Measurements from ENCODE around the gene CCDC154. TPM values are rescaled to one million over a fixed set of nuclear protein-coding genes. Genes with fewer than 3 reads are reported as not detected.

CCDC154 gene
- total and polyA plus RNA-seq, 2 donors (not counting 3 experiments of a cell fraction or from before 2014, with no cell fraction given), result 0.65 to 0.75 TPM

DNA sequence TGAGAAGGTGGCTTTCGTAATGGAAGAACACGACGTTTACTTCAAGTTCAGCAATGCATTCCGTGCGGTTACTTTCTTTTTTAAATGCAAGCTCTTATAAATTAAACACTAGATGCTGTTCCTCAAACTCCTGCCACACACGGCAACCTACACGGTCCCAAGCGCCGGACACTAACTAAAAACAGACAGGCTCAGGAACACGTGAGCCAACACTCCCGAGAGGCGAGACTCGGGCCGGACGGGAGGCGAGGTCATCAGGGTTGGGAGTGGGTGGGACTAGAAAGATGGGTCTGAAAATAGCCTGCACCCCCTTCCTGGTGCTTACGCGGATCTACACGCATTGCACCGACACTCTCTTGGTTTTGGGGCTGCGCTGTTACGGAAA lies 24.1 kb upstream of the CCDC154 start:
- H3K4me1 ChIP-seq (ENCODE audit: control insufficient read depth, extremely low read depth, insufficient read depth, low read length), result no peaks in the 10 kb centered on the region
- dilution Hi-C loops (cut with MboI; ENCODE audit: extremely low pct_ligation_motif_present, low sequenced_read_pairs), result no loop called here
- H3K4me2 ChIP-seq (ENCODE audit: insufficient read depth, low read length), result no peak overlapping the region
- H2AFZ ChIP-seq (ENCODE audit: low read depth, low read length), result no peak overlapping the region
- peaks cover 0 to 6% of the 10 kb centered on the region in 2 experiments for H3K36me3 ChIP-seq (ENCODE audit: control insufficient read depth in 2 of 2, extremely low read depth in 1 of 2, insufficient read depth in 2 of 2, low read length in 2 of 2)
- H3K27me3 ChIP-seq (ENCODE audit: control insufficient read depth in 2 of 2, insufficient read depth in 2 of 2, low read length in 2 of 2), result no peaks in the 10 kb centered on the region
- FAIRE-seq (peak; percentile 15), DNase-seq (ENCODE audit: low read depth, low spot score) (no peak)
- CTCF ChIA-PET, result no interaction called here
- no peak overlapping the region for H3K9ac ChIP-seq (replicated peaks; ENCODE audit: extremely low read depth, insufficient read depth, low read length)
- POLR2A ChIA-PET, result interaction anchor here (0.5 kb wide), 1 partner anchor 252 kb away, joined by 3 read pairs; no protein-coding TSS in a partner anchor
- peaks cover 22% of the 10 kb centered on the region for H3K79me2 ChIP-seq (ENCODE audit: control insufficient read depth, insufficient read depth, low read length)
- H3K9me1 ChIP-seq (replicated peaks; ENCODE audit: control insufficient read depth, extremely low read depth, insufficient read depth, low read length), result no peaks in the 10 kb centered on the region
- H3K27ac ChIP-seq (ENCODE audit: insufficient read depth, low read depth, low read length), result no peak overlapping the region
- no peaks in the 10 kb centered on the region for H3K9me3 ChIP-seq (replicated peaks; ENCODE audit: control insufficient read depth, insufficient read depth, low read length)
- H4K20me1 ChIP-seq (replicated peaks; ENCODE audit: control insufficient read depth, extremely low read depth, insufficient read depth, low read length), result no peaks in the 10 kb centered on the region
- no peak overlapping the region for H3K4me3 ChIP-seq (replicated peaks in 1 of 3; ENCODE audit: insufficient read depth in 1 of 3, low read depth in 1 of 3, low read length in 3 of 3)
- no peak for TF ChIP-seq MYC (IDR thresholded peaks at IDR 0.05; ENCODE audit: low read depth, low read length)
- no peak for TF ChIP-seq FOS (IDR thresholded peaks at IDR 0.05; ENCODE audit: borderline replicate concordance, insufficient read depth, low read length)
- no peak for TF ChIP-seq JUN (IDR thresholded peaks at IDR 0.05; ENCODE audit: borderline replicate concordance, insufficient read depth, insufficient read length, low read depth)
- TF ChIP-seq GATA2 (IDR thresholded peaks at IDR 0.05; ENCODE audit: insufficient read depth, insufficient read length, low read depth, low read length), result no peak
- TF ChIP-seq, protein P1, sequence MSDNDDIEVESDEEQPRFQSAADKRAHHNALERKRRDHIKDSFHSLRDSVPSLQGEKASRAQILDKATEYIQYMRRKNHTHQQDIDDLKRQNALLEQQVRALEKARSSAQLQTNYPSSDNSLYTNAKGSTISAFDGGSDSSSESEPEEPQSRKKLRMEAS (IDR thresholded peaks at IDR 0.05; ENCODE audit: insufficient read depth, insufficient read length), result no peak
- no TSS peak for BruUV-seq (replicated peaks)
- intact Hi-C loops (cut with micrococcal nuclease), result no loop called here

GRCh38 chr16:1466968-1467521 lies 22.7 kb upstream of the CCDC154 start:
- BruUV-seq (replicated peaks), result no TSS peak
- DNase-seq (ENCODE audit: low read depth, low spot score) (no peak), FAIRE-seq (no peak)
- CTCF ChIA-PET, result no interaction called here
- POLR2A ChIA-PET, result no interaction called here
- H4K20me1 ChIP-seq (replicated peaks; ENCODE audit: control insufficient read depth, extremely low read depth, insufficient read depth, low read length), result no peaks in the 10 kb centered on the region
- intact Hi-C loops (cut with micrococcal nuclease), result no loop called here
- TF ChIP-seq EZH2 (IDR thresholded peaks at IDR 0.05; ENCODE audit: borderline replicate concordance, low read depth, low read length, severe bottlenecking) (no peak), POLR2AphosphoS5 (IDR thresholded peaks at IDR 0.05; ENCODE audit: insufficient read depth, low read depth, low read length) (no peak), JUN (IDR thresholded peaks at IDR 0.05; ENCODE audit: borderline replicate concordance, insufficient read depth, insufficient read length, low read depth) (no peak), POLR2A (IDR thresholded peaks at IDR 0.05; ENCODE audit: low read depth, low read length) (no peak), MYC (IDR thresholded peaks at IDR 0.05; ENCODE audit: low read depth, low read length) (no peak), GATA2 (IDR thresholded peaks at IDR 0.05; ENCODE audit: insufficient read depth, insufficient read length, low read depth, low read length) (no peak), FOS (IDR thresholded peaks at IDR 0.05; ENCODE audit: borderline replicate concordance, insufficient read depth, low read length) (no peak)
- TF ChIP-seq, protein P2, sequence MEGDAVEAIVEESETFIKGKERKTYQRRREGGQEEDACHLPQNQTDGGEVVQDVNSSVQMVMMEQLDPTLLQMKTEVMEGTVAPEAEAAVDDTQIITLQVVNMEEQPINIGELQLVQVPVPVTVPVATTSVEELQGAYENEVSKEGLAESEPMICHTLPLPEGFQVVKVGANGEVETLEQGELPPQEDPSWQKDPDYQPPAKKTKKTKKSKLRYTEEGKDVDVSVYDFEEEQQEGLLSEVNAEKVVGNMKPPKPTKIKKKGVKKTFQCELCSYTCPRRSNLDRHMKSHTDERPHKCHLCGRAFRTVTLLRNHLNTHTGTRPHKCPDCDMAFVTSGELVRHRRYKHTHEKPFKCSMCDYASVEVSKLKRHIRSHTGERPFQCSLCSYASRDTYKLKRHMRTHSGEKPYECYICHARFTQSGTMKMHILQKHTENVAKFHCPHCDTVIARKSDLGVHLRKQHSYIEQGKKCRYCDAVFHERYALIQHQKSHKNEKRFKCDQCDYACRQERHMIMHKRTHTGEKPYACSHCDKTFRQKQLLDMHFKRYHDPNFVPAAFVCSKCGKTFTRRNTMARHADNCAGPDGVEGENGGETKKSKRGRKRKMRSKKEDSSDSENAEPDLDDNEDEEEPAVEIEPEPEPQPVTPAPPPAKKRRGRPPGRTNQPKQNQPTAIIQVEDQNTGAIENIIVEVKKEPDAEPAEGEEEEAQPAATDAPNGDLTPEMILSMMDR (IDR thresholded peaks at IDR 0.05; ENCODE audit: extremely low read depth in 1 of 2, insufficient read depth in 1 of 2, low read depth in 1 of 2, low read length in 2 of 2), result no peak
- TF ChIP-seq, protein P1 (IDR thresholded peaks at IDR 0.05; ENCODE audit: insufficient read depth, insufficient read length), result no peak
- H3K27ac ChIP-seq (ENCODE audit: insufficient read depth, low read depth, low read length), result no peak overlapping the region
- dilution Hi-C loops (cut with MboI; ENCODE audit: extremely low pct_ligation_motif_present, low sequenced_read_pairs), result no loop called here
- peaks cover 18% of the 10 kb centered on the region for H3K79me2 ChIP-seq (ENCODE audit: control insufficient read depth, insufficient read depth, low read length)
- H3K27me3 ChIP-seq (ENCODE audit: control insufficient read depth in 2 of 2, insufficient read depth in 2 of 2, low read length in 2 of 2), result no peaks in the 10 kb centered on the region
- no peaks in the 10 kb centered on the region for H3K4me1 ChIP-seq (ENCODE audit: control insufficient read depth, extremely low read depth, insufficient read depth, low read length)
- H3K9me1 ChIP-seq (replicated peaks; ENCODE audit: control insufficient read depth, extremely low read depth, insufficient read depth, low read length), result no peaks in the 10 kb centered on the region
- H3K36me3 ChIP-seq (ENCODE audit: control insufficient read depth in 2 of 2, extremely low read depth in 1 of 2, insufficient read depth in 2 of 2, low read length in 2 of 2), result peaks cover 0 to 6% of the 10 kb centered on the region in 2 experiments
- no peak overlapping the region for H3K9ac ChIP-seq (replicated peaks; ENCODE audit: extremely low read depth, insufficient read depth, low read length)
- no peak overlapping the region for H3K4me2 ChIP-seq (ENCODE audit: insufficient read depth, low read length)
- no peaks in the 10 kb centered on the region for H3K9me3 ChIP-seq (replicated peaks; ENCODE audit: control insufficient read depth, insufficient read depth, low read length)
- H2AFZ ChIP-seq (ENCODE audit: low read depth, low read length), result no peak overlapping the region
- H3K4me3 ChIP-seq (replicated peaks in 1 of 3; ENCODE audit: insufficient read depth in 1 of 3, low read depth in 1 of 3, low read length in 3 of 3), result no peak overlapping the region

All from endothelial cell of umbilical vein (primary cell).